Measurements from ENCODE around the gene USP10.

- TF ChIP-seq POLR2A (IDR thresholded peaks at IDR 0.05) (no peak), CTCF (IDR thresholded peaks at IDR 0.05 in 4 of 5, conservative IDR thresholded peaks at IDR 0.05 in 1 of 5) (no peak)
Observed at GRCh38 chr16:84753412-84754326, 53.9 kb downstream of the USP10 start.
